ENCODE data around the gene CORO1C.

DNA sequence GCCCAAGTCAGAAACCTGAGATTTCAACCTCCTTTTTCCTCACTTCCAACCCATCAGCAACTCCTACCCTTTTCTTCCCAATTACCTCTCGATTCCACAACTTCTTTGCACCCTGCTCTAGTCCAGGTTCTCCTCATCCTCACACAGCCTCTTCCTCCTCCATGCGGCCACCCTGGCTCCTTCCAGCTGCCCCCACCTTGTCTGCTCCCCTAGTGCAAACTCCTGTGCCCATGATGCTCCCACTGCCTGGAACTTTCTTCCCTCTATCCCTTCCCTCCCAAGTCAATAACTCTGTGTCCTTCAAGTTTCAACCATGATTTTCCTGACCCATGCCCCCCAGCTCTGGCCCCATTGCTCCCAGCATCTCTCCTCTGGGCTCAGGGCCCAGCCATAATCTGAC lies 115.0 kb downstream of the CORO1C start:
- TF ChIP-seq, protein P1, sequence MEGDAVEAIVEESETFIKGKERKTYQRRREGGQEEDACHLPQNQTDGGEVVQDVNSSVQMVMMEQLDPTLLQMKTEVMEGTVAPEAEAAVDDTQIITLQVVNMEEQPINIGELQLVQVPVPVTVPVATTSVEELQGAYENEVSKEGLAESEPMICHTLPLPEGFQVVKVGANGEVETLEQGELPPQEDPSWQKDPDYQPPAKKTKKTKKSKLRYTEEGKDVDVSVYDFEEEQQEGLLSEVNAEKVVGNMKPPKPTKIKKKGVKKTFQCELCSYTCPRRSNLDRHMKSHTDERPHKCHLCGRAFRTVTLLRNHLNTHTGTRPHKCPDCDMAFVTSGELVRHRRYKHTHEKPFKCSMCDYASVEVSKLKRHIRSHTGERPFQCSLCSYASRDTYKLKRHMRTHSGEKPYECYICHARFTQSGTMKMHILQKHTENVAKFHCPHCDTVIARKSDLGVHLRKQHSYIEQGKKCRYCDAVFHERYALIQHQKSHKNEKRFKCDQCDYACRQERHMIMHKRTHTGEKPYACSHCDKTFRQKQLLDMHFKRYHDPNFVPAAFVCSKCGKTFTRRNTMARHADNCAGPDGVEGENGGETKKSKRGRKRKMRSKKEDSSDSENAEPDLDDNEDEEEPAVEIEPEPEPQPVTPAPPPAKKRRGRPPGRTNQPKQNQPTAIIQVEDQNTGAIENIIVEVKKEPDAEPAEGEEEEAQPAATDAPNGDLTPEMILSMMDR (IDR thresholded peaks at IDR 0.05) = no peak
- no peak for TF ChIP-seq POLR2A (IDR thresholded peaks at IDR 0.05)

All from transverse colon (tissue), 3 donors.